ENCODE measurements around the gene DGCR8. TPM values are rescaled to one million over a fixed set of nuclear protein-coding genes. Genes with fewer than 3 reads are reported as not detected.

DGCR8 gene
- total RNA-seq, 2 experiments from 2014 or later: 54.3 to 54.5 TPM

DNA sequence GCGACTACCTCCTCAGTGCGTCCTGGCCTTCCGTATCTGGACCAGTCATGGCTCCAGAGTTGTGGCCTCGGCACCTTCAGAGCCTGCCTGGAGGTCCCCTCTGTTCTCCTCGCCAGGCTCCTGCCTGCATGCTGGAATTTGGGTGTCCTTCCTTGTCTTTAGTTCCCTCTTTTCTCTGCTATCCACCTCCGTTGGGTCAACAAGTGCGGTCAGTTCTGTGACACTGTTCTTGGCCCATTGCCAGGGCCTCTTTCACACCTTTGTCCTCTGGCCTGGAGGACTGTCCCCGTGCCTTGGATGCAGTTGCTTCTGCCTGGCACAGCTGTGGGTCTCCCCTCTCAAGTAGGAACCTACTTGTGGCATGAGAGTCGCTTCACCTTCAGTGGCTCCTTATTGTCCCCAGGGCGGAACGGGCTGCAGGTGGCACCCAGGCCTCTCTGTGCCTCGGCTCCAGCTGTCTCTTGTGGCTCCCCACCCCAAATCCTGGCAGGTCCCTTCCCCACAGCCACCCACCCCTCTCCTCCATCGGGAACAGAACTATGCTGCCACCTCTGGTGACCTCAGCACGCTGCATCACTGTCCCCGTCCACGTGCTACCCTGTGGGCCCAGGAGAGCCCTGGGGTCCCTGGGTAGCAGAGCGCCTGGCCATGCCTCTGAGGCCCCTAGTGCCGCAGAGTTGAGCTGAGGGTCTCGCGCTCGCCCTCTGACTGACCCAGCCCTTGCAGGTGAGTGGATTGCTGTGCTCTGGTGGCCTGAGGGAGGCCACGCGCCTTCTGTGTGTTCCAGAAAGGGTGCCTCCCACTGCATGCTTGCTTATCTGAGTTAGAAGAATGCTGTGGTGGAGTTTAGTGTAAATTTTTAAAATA is 4.7 kb downstream of the DGCR8 start:
- ATAC-seq (ENCODE audit: low read depth) (no peak), DNase-seq (no peak)
- H3K4me3 Mint-ChIP-seq: no peak overlapping the region
- peaks cover 40% of the 10 kb centered on the region for H3K4me1 Mint-ChIP-seq
- POLR2A ChIA-PET: no interaction called here
- no peaks in the 10 kb centered on the region for H3K27me3 Mint-ChIP-seq
- peaks cover 20% of the 10 kb centered on the region for H3K36me3 Mint-ChIP-seq
- no peaks in the 10 kb centered on the region for H3K9me3 Mint-ChIP-seq
- H3K27ac Mint-ChIP-seq: peak overlapping the region; percentile 17

DNA sequence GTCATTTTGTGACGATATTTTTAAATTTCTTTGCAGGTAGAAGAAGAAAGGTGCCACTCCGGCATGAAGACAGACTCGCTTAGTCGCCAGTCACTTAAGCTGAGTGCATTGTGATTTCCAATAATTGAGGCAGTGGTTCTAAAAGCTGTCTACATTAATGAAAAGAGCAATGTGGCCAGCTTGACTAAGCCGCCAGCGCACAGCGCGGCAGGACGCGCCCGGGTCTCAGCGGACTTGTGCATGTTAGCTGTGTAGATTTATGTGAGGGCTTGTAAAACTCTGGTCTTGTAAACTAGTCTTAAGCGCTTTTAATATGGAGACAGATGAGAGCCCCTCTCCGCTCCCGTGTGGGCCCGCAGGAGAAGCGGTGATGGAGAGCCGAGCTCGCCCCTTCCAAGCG is 5.6 kb downstream of the DGCR8 start:
- peaks cover 24% of the 10 kb centered on the region for H3K36me3 Mint-ChIP-seq
- no peak overlapping the region for H3K27ac Mint-ChIP-seq
- H3K4me3 Mint-ChIP-seq: no peak overlapping the region
- no peaks in the 10 kb centered on the region for H3K27me3 Mint-ChIP-seq
- no peak for ATAC-seq (ENCODE audit: low read depth)
- H3K4me1 Mint-ChIP-seq: peaks cover 44% of the 10 kb centered on the region
- no peaks in the 10 kb centered on the region for H3K9me3 Mint-ChIP-seq
- no peak for DNase-seq
- POLR2A ChIA-PET: interaction anchor here (2.0 kb wide), 1 partner anchor 15 kb away, joined by 5 read pairs; no protein-coding TSS in a partner anchor

DNA sequence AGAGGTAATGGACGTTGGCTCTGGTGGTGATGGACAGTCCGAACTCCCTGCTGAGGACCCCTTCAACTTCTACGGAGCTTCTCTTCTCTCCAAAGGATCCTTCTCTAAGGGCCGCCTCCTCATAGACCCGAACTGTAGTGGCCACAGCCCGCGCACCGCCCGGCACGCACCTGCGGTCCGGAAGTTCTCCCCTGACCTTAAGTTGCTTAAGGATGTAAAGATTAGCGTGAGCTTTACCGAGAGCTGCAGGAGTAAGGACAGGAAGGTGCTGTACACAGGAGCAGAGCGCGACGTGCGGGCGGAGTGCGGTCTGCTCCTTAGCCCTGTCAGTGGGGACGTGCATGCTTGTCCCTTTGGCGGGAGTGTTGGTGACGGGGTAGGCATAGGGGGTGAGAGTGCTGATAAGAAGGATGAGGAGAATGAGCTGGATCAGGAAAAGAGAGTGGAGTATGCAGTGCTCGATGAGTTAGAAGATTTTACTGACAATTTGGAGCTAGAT is 6.1 kb downstream of the DGCR8 start:
- Mint-ChIP-seq H3K4me3 (no peak overlapping the region), H3K27me3 (no peaks in the 10 kb centered on the region), H3K9me3 (no peaks in the 10 kb centered on the region), H3K36me3 (peaks cover 27% of the 10 kb centered on the region), H3K27ac (no peak overlapping the region), H3K4me1 (peaks cover 44% of the 10 kb centered on the region)
- DNase-seq (no peak), ATAC-seq (ENCODE audit: low read depth) (no peak)
- POLR2A ChIA-PET: interaction anchor here (2.0 kb wide), 1 partner anchor 15 kb away, joined by 5 read pairs; no protein-coding TSS in a partner anchor

DNA sequence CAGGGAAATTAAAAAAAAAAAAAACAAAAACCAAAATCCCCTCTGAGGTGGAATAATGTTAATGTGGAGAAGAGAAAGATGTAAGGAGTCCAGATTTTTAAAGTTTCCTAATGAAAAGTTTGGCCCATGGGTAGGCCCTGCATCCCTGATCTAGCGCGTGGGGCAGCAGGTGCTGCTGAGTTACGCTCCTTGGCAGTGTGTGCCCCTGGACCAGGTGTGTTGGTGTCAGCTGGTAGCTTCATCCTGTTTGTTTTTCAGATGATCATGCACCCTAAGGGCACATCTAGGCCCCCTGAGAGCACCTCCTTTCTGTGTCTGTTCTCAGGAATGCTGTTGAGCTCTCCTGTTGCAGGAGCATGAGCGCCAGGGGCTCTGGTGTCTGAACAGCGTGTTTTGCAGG is 6.7 kb downstream of the DGCR8 start:
- peaks cover 42% of the 10 kb centered on the region for H3K4me1 Mint-ChIP-seq
- DNase-seq: no peak
- POLR2A ChIA-PET: interaction anchor here (2.0 kb wide), 1 partner anchor 14 kb away, joined by 5 read pairs; no protein-coding TSS in a partner anchor
- H3K4me3 Mint-ChIP-seq: no peak overlapping the region
- no peaks in the 10 kb centered on the region for H3K27me3 Mint-ChIP-seq
- no peak overlapping the region for H3K27ac Mint-ChIP-seq
- peaks cover 30% of the 10 kb centered on the region for H3K36me3 Mint-ChIP-seq
- ATAC-seq (ENCODE audit: low read depth): no peak
- H3K9me3 Mint-ChIP-seq: no peaks in the 10 kb centered on the region

DNA sequence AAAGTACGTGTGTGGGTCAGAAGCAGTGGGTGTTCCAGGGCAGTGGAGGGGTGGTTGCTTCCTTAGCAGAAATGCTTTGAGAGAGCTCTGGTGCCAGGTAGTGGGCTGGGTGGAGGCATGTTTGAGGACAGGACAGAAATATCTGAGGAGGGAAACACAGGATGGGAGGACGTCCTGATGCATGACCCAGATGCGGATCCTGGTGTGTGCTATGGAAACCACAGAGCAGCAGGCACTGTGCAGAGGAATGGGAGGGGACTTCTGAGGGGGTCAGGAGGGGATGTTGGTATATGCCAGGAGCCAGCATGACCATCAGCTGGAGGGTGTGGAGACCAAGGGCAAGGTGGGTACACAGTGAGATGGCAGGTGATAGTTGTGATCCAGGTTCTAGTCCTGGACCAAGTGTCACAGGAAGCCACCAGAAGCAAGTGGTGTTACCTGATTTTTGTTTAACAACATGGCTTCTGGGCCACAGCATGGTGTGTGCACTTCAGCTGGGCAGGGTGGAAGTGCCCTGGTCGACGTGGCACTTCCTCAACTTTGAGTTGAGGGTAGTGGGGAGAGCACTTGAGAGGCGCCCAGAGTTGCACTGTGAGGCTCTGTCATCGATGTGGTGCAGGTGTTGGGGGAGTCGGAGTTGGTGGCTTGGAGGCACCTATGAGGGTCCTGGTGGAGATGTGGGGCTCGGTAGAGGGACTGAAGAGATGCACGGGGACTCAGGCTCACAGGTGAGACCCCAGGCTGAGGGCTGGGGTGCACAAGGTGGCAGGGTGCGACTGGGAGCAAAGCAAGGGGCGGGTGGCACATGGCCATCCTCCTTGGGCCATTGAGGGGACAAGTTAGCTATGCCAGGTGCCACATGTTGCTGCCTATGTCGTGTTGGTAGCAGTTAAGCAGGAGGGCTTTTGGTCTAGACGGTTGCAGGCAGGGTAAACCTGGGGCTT is 7.5 kb downstream of the DGCR8 start:
- H3K4me1 Mint-ChIP-seq: peaks cover 39% of the 10 kb centered on the region
- no peak for DNase-seq
- H3K9me3 Mint-ChIP-seq: no peaks in the 10 kb centered on the region

DNA sequence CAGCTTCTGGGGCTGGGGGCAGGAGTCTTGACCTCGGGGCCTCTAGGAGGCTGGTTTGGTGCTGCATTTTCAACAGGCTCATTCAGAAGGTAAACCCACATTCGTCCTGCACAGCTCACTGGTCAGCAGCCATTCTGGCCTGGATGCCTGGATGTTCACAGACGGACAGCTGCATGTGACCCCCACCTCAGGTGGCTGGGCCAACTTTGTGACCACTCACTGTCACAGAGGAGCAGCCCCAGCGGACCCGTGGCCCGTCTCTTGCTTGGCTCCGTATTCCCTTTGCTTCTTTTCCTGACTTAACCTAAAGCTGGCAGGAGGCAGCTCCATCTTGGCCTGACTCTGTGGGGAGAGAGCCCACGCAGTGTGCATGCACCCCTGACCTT is 8.2 kb downstream of the DGCR8 start:
- H3K4me3 Mint-ChIP-seq: no peak overlapping the region

More for the DNA sequence above, 7.5 kb downstream of the DGCR8 start:
- ATAC-seq (ENCODE audit: low read depth): no peak
- Mint-ChIP-seq H3K36me3 (peaks cover 32% of the 10 kb centered on the region), H3K27ac (peak overlapping the region; percentile 35), H3K4me3 (no peak overlapping the region), H3K27me3 (no peaks in the 10 kb centered on the region)
- POLR2A ChIA-PET: interaction anchor here (0.5 to 2.0 kb wide), 2 partner anchors 13 to 68 kb away, joined by 3 to 5 read pairs; no protein-coding TSS in a partner anchor

DNA sequence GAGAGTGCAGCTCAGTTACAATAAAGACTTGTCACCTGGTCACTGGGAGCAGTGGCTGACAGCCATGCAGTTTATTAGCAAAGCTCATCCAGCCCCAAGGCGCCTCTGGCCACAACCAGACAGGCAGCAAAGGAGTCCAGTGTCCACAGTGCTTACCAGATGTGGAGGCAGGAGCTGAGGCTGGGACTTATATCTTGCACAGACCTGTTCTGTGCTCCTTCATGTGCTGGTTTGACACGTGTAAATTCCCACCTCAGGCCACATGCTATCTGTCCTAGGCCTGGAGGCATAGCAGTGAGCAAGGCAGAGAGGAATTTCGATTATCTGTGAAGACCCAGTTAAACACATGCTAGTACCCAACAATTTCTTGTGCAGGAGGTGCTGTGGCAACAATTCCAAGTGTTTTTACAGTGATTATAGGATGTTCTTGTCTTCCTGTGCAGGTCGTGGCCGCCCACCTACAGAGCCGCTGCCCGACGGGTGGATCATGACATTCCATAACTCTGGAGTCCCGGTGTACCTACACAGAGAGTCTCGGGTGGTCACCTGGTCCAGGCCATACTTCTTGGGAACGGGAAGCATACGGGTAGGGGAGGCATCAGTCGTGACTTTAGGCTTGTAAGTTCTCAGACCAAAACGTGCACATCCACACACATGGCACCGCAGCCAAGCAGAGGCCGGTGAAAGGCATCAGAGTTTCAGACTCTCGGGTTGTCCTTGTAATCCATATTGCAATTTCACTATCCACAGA is 9.4 kb downstream of the DGCR8 start:
- peak overlapping the region; percentile 23 for H3K27ac Mint-ChIP-seq
- no peak overlapping the region for H3K4me3 Mint-ChIP-seq
- H3K9me3 Mint-ChIP-seq: no peaks in the 10 kb centered on the region
- DNase-seq (no peak), ATAC-seq (ENCODE audit: low read depth) (no peak)
- H3K36me3 Mint-ChIP-seq: peaks cover 42% of the 10 kb centered on the region
- POLR2A ChIA-PET: no interaction called here
- H3K27me3 Mint-ChIP-seq: no peaks in the 10 kb centered on the region
- H3K4me1 Mint-ChIP-seq: peaks cover 26% of the 10 kb centered on the region

More for the DNA sequence above, 8.2 kb downstream of the DGCR8 start:
- ATAC-seq (ENCODE audit: low read depth) (no peak), DNase-seq (no peak)
- Mint-ChIP-seq H3K4me1 (peaks cover 32% of the 10 kb centered on the region), H3K9me3 (no peaks in the 10 kb centered on the region), H3K36me3 (peaks cover 32% of the 10 kb centered on the region), H3K27ac (no peak overlapping the region), H3K27me3 (no peaks in the 10 kb centered on the region)
- POLR2A ChIA-PET: interaction anchor here (0.5 kb wide), 1 partner anchor 68 kb away, joined by 3 read pairs; no protein-coding TSS in a partner anchor

DNA sequence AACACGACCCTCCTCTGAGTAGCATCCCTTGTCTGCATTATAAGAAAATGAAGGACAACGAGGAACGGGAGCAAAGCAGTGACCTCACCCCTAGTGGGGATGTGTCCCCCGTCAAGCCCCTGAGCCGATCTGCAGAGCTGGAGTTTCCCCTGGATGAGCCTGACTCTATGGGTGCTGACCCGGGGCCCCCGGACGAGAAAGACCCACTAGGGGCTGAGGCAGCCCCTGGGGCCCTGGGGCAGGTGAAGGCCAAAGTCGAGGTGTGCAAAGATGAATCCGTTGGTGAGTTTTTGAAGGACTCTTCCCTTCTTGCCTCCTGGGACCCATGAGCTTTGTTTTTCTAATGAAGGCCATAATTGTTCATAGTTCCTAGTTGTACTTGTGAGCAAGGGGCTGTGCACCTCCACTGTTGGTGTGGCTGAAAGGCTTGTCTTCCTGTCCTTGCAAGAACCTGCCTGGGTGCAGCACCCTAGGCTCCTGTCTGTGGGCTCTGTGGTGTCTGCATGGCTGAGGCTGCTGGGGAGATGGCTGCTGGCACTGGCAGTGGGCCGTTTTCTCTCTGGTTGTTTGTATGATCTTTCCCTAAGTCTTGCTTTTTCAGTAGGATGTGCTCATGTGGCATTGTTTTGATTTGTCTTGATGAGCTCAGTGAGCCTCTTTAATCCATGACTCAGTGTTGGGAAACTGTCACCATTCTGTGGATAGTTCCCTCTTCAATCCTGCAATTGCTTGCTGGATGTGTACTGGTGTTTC is 10.1 kb downstream of the DGCR8 start:
- Mint-ChIP-seq H3K4me3 (no peak overlapping the region), H3K27ac (peak overlapping the region; percentile 43), H3K4me1 (peaks cover 25% of the 10 kb centered on the region), H3K27me3 (no peaks in the 10 kb centered on the region), H3K9me3 (no peaks in the 10 kb centered on the region), H3K36me3 (peaks cover 49% of the 10 kb centered on the region)
- peak; percentile 7 for DNase-seq
- POLR2A ChIA-PET: interaction anchor here (1.0 to 2.2 kb wide), 2 partner anchors 26 to 69 kb away, joined by 5 to 9 read pairs; partner anchors contain the start of genes RANBP1, TANGO2 and TRMT2A
- ATAC-seq (ENCODE audit: low read depth): peak; percentile 43

DNA sequence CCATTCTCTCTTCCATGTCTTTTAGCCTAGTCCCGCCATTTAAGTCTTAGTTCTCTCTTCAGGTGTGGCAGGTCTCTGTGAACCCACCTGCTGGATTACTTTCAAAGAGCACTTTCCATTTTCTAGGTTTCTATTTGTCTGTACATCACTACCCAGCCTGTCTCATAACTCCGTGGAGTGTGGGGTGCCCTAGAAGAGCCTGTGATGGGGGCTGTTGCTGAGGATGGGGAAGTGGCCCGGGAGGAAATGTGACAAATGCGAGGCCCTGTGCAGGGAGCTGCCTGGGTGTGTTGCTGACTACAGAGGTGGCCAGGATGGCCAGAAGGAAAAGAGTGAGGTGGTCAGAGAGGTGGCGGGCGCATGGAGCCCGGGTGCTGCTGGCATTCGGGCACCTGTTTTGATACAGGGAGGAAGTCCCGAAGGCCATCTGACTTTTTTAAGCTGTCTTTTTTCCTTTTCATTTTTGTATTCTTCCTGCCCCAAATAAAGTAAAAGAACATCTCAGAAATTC is 10.7 kb downstream of the DGCR8 start:
- Mint-ChIP-seq H3K9me3 (no peaks in the 10 kb centered on the region), H3K4me1 (peaks cover 30% of the 10 kb centered on the region), H3K27ac (peak overlapping the region; percentile 81), H3K4me3 (peak overlapping the region; percentile 48), H3K36me3 (peaks cover 55% of the 10 kb centered on the region), H3K27me3 (no peaks in the 10 kb centered on the region)
- POLR2A ChIA-PET: interaction anchor here (1.0 to 2.2 kb wide), 3 partner anchors 10 to 70 kb away, joined by 3 to 9 read pairs (median 5); partner anchors contain the start of genes RANBP1, TANGO2 and TRMT2A
- peak; percentile 39 for ATAC-seq (ENCODE audit: low read depth)
- no peak for DNase-seq

DNA sequence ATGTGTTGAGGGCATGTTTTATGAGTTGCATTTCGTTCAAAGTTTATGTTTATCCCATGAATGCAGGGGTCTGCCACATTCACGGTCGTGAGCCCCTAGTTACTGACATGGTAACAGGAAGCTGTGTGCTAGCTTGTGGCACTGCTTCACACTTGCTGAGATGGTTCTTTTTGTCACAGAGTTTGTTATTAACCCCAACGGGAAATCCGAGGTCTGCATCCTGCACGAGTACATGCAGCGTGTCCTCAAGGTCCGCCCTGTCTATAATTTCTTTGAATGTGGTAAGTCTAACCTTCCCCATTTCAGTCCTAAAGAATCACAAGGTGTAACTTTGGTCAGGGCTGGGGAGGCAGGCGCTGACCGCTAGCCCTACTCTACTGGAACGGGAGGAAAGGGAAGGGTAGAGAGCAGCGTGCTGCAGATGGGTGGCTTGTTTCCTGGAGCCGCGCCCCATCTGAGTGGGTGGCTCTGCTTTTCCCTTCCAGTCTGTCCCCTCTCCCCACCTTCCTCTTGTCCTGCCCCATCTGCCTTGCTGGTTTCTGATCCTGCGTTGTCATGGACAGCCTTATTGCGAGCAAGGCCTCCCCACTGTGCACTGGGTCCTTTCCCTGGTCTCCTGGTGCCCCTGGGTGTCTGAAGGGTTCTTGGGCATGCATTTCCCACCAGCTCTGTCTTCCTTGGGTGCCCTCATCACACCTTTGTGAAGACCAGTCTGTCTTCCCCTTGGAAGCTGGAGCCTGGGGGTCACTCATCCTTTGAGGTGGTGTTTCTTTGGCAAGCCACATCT is 11.8 kb downstream of the DGCR8 start:
- peak overlapping the region; percentile 37 for H3K4me3 Mint-ChIP-seq
- H3K9me3 Mint-ChIP-seq: peaks cover 3% of the 10 kb centered on the region
- no peak for DNase-seq
- POLR2A ChIA-PET: interaction anchor here (0.6 to 2.2 kb wide), 3 partner anchors 9 to 25 kb away, joined by 3 to 9 read pairs (median 3); partner anchors contain the start of genes RANBP1 and TRMT2A
- peak; percentile 54 for ATAC-seq (ENCODE audit: low read depth)
- H3K27me3 Mint-ChIP-seq: no peaks in the 10 kb centered on the region
- peaks cover 59% of the 10 kb centered on the region for H3K36me3 Mint-ChIP-seq
- H3K27ac Mint-ChIP-seq: peak overlapping the region; percentile 81
- H3K4me1 Mint-ChIP-seq: peaks cover 26% of the 10 kb centered on the region

DNA sequence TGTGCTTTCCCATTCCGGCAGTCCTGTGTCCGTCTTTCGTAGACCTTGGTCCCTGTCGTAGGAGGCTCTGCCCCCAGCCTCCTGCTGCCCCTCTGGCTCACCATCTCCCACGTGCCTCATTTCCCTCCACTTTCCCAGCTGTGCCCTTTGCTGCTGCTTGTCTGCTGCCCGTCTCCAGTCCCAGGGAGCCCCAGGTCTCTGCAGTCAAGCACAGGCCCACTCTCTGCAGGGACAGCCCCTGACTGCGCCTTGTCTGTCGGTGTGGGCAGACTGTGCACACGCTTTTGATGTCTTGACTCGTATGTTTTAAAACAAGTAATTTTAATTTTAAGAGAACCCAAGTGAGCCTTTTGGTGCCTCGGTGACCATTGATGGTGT is 12.4 kb downstream of the DGCR8 start:
- Mint-ChIP-seq H3K4me1 (peaks cover 27% of the 10 kb centered on the region), H3K9me3 (peaks cover 3% of the 10 kb centered on the region), H3K4me3 (peak overlapping the region; percentile 59), H3K27me3 (no peaks in the 10 kb centered on the region), H3K36me3 (peaks cover 63% of the 10 kb centered on the region), H3K27ac (peak overlapping the region; percentile 78)
- no peak for DNase-seq
- no peak for ATAC-seq (ENCODE audit: low read depth)
- POLR2A ChIA-PET: no interaction called here
